RWPE1 (cell line): ENCODE data around the gene TNS4.

ENCODE experiments used
- CTCF ChIA-PET: fragments of 350-600 bp; sonication (Branson Sonifier 250); formaldehyde crosslinking; extraction: SDS; loops from one replicate; lab custom pipeline; 2021; lab: Yijun Ruan, JAX
- POLR2A ChIA-PET: fragments of 400-600 bp; formaldehyde crosslinking; extraction: SDS; loops from one replicate; lab custom pipeline; 2020; ENCODE audit warnings: antibody characterized with exemption; ENCODE audit not compliant: low non-redundant PET; lab: Yijun Ruan, JAX
- DNase-seq: peaks from one replicate; pipeline ENCODE4 v3.0.0; 2012; ENCODE audit warnings: low spot score
- H3K27ac ChIP-seq: fragments of 450-650 bp; 2 replicates; pipeline ENCODE4 v1.5.1; 2017
- TF ChIP-seq, protein P1 (sequence below): fragments of 450-650 bp; conservative IDR thresholded peaks from 2 replicates; pipeline ENCODE4 v1.5.1; 2017; ENCODE audit warnings: low read depth, mild to moderate bottlenecking

TNS4 gene

GRCh38 chr17:40447148-40447644 lies 54.2 kb downstream of the TNS4 start:
- CTCF ChIA-PET = interaction anchor here (1.3 kb wide), 1 partner anchor 86 kb away, joined by 4 read pairs; no protein-coding TSS in a partner anchor
- no peak overlapping the region for H3K27ac ChIP-seq
- TF ChIP-seq, protein P1, sequence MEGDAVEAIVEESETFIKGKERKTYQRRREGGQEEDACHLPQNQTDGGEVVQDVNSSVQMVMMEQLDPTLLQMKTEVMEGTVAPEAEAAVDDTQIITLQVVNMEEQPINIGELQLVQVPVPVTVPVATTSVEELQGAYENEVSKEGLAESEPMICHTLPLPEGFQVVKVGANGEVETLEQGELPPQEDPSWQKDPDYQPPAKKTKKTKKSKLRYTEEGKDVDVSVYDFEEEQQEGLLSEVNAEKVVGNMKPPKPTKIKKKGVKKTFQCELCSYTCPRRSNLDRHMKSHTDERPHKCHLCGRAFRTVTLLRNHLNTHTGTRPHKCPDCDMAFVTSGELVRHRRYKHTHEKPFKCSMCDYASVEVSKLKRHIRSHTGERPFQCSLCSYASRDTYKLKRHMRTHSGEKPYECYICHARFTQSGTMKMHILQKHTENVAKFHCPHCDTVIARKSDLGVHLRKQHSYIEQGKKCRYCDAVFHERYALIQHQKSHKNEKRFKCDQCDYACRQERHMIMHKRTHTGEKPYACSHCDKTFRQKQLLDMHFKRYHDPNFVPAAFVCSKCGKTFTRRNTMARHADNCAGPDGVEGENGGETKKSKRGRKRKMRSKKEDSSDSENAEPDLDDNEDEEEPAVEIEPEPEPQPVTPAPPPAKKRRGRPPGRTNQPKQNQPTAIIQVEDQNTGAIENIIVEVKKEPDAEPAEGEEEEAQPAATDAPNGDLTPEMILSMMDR = no peak
- no peak for DNase-seq
- POLR2A ChIA-PET = no interaction called here

DNA sequence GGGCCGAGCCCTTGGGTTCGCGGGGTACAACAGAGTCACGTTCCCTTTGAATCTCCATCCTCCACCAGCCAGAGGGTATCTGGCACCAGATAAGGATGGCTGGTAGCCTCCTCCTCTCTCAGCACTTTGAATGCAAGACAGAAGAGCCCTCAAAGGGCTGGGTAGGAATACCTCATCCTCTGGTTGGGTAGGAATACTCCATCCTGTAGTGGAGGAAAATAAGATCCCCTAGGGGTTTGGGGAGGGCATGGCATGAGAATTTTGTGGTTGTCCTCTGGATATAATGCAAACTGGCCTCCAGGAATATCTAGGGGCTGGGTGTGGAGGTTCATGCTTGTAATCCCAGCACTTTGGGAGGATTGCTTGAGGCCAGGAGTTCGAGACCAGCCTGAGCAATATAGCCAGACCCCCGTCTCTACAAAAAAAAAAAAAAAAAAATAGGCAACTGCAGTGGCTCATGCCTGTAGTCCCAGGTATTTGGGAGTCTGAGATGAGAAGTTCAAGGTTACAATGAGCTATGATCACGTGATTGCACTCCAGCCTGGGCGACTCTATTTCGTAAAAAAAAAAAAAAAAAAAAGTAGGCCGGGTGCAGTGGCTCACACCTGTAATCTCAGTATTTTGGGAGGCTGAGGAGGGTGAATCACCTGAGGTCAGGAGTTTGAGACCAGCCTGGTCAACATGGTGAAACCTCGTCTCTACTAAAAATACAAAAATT lies 55.5 kb downstream of the TNS4 start:
- DNase-seq = no peak
- ChIA-PET CTCF (interaction anchor here (0.6 kb wide), 1 partner anchor 44 kb away, joined by 3 read pairs; no protein-coding TSS in a partner anchor), POLR2A (interaction anchor here (0.6 kb wide), 1 partner anchor 134 kb away, joined by 4 read pairs; no protein-coding TSS in a partner anchor)
- TF ChIP-seq, protein P1 = no peak
- peak overlapping the region; percentile 63 for H3K27ac ChIP-seq

GRCh38 chr17:40443988-40444899 lies 57.2 kb downstream of the TNS4 start:
- H3K27ac ChIP-seq = peak overlapping the region; percentile 77
- POLR2A ChIA-PET = interaction anchor here (0.7 kb wide), 1 partner anchor 17 kb away, joined by 3 read pairs; no protein-coding TSS in a partner anchor
- CTCF ChIA-PET = interaction anchor here (0.6 to 1.8 kb wide), 6 partner anchors 11 to 201 kb away, joined by 3 to 10 read pairs (median 4); no protein-coding TSS in a partner anchor
- TF ChIP-seq, protein P1 = peak; percentile 43
- DNase-seq = no peak

DNA sequence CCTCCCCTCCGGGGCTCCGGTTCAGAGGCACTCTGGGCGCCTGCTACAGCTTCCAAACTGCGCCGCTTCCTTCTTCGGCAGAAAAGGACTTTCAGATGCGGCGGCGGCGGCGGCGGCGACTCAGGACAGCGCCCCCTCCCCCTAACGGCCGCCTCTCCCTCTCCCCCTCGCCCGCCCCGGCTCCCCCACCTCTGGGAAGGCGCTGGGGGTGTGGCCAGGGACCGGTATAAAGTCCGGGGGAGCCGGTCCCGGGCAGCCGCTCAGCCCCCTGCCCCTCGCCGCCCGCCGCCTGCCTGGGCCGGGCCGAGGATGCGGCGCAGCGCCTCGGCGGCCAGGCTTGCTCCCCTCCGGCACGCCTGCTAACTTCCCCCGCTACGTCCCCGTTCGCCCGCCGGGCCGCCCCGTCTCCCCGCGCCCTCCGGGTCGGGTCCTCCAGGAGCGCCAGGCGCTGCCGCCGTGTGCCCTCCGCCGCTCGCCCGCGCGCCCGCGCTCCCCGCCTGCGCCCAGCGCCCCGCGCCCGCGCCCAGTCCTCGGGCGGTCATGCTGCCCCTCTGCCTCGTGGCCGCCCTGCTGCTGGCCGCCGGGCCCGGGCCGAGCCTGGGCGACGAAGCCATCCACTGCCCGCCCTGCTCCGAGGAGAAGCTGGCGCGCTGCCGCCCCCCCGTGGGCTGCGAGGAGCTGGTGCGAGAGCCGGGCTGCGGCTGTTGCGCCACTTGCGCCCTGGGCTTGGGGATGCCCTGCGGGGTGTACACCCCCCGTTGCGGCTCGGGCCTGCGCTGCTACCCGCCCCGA lies 58.0 kb downstream of the TNS4 start, which contains the start of gene IGFBP4:
Gene IGFBP4 (plus strand): TSS at position 255 of the 792 bp plus-strand sequence. CDS start 286 bp downstream, at position 541.
- CTCF ChIA-PET = interaction anchor here (0.6 to 1.8 kb wide), 7 partner anchors 10 to 201 kb away, joined by 3 to 10 read pairs (median 4); no protein-coding TSS in a partner anchor
- POLR2A ChIA-PET = interaction anchor here (0.7 to 1.0 kb wide), 2 partner anchors 17 to 90 kb away, joined by 3 read pairs; no protein-coding TSS in a partner anchor
- TF ChIP-seq, protein P1 = peak; percentile 80
- peak within 1 kb of the TSS; percentile 77 for H3K27ac ChIP-seq
- DNase-seq = peak; percentile 63

DNA sequence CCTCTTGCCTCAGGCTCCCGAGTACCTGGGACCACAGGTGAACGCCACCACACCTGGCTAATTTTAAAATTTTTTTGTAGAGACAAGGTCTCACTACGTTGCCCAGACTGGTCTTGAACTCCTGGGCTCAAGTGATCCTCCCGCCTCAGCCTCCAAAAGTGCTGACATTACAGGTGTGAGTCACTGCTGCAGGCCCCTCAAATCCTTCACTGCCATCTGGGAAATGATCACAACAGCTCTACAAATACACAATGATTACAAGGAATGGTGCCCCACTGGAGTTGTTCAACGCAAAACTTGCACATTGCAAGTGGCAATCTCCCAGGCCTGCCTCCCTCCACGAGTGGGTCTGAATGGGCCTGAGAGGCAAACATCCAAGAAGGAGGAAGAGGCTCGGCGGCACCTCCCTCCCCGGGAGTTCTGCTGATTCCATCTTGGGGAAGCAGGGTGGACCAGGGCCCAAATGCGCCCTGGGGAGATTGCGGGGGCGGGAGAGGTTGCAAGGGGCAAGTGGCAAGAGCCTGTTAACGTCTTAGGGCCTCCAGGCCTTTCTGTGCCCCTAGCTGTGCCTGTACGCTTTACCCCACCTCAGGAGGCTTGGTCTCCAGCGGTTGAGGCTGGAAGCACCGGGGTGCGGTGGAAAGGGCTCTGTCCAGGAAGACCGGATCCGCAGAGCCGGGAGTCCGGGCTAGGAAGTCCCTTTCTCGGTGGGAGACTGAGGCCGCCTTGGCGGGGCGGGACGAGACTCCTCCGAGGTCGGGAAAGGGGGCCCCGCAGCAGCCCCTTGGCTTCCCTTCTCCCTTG lies 58.8 kb downstream of the TNS4 start:
- no peak for DNase-seq
- ChIA-PET POLR2A (interaction anchor here (0.6 to 1.0 kb wide), 2 partner anchors 33 to 91 kb away, joined by 3 to 8 read pairs; no protein-coding TSS in a partner anchor), CTCF (interaction anchor here (0.6 to 1.8 kb wide), 5 partner anchors 10 to 118 kb away, joined by 3 to 10 read pairs (median 5); no protein-coding TSS in a partner anchor)
- H3K27ac ChIP-seq = peak overlapping the region; percentile 77
- TF ChIP-seq, protein P1 = no peak
